HK-2 (cell line): Measurements from ENCODE around the gene TMEM225B.
"Not testable (repeated sequence)": the region's sequence is repeated elsewhere in the genome, so short reads cannot be mapped to it uniquely, and the experiment has no call there.

Experiments used
- DNase-seq: peaks from one replicate; pipeline ENCODE4 v3.0.0-alpha.2; 2018; ENCODE audit not compliant: unreplicated experiment

Gene TMEM225B, protein sequence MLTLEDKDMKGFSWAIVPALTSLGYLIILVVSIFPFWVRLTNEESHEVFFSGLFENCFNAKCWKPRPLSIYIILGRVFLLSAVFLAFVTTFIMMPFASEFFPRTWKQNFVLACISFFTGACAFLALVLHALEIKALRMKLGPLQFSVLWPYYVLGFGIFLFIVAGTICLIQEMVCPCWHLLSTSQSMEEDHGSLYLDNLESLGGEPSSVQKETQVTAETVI

DNA sequence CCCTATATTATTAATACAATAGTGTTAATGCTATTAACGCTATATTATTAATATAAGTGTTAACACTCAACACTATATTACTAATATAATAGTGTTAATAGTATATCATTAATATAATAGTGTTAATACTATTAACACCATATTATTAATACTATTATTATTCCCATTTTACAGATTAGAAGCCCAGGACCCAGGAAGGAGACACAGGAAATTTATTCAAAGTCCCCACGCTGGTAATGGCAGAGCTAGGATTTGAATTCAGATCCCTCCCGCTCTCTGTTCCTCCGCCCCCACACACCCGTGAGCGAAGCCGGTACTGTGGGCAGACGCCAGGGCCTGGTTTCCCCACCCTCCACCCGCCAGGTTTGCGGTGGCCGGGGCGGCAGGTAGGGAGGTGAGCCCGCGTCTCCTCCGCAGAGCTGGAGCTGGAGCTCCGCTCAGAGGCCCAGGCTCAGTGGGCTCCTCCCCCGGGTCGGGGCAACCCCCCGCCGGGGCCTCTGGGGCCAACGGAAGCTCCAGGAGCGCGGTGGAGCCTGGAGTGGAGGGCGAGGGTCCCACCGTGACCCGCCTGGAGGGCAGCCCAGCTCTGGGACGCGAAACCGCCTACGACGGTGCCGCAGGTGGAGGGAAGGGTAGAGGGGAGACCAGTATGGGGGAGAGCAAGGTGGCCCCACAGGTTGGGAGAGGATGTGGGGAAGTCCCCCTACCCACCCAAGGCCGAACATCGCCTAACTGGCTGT lies at the start of gene TMEM225B:
TSS of gene TMEM225B (plus strand) at position 506 of the 740 bp plus-strand sequence. CDS start 6,122 bp downstream, outside the sequence.
- DNase-seq: no peak

DNA sequence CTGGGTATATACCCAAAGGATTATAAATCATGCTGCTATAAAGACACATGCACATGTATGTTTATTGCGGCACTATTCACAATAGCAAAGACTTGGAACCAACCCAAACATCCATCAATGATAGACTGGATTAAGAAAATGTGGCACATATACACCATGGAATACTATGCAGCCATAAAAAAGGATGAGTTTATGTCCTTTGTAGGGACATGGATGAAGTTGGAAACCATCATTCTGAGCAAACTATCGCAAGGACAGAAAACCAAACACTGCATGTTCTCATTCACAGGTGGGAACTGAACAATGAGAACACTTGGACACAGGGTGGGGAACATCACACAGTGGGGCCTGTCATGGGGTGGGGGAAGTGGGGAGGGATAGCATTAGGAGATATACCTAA lies 48.5 kb upstream of the TMEM225B start:
- not testable (repeated sequence) for DNase-seq

- no peak for DNase-seq
Measured at GRCh38 chr7:99551334-99551733, 46.7 kb upstream of the TMEM225B start.

DNA sequence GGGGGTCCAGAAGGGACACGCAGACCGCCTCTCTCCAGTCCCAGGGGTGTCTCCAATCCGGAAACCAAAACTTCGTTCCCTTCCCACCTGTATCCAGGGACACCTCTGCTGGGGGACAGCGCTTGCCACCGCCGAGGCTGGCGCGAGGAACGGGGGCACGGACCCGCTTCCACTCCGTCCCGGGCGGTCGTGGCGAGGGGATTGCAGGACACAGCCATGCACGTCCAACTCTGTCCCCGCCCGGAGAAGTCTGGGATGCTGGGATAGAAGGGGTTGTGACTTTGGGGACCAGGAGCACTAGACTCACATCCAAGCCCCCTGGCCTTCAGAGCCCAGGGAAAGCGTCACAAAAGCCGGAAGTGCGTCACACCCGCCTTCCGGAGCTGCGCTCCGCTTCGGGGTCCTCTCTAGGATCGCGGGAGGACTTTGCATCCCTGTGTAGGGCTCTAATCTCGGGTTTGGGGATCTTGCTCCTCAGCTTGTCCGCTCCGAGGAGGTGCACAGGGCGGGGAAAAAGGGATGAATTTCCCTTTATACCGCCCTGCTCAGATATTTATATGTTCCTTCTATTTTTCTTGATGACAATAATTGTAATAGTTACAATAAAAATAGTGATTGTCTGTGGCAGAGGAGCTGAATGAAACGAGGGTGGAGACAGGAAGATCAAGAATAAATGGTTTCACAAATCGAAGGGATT lies 46.2 kb upstream of the TMEM225B start, which contains the start of gene FAM200A:
TSS of gene FAM200A (minus strand) at position 348 of the 697 bp plus-strand sequence. CDS start 3,707 bp downstream, outside the sequence.
- DNase-seq: peak; percentile 81

GRCh38 chr7:99553039-99553438 lies 45.0 kb upstream of the TMEM225B start:
- no peak for DNase-seq

DNA sequence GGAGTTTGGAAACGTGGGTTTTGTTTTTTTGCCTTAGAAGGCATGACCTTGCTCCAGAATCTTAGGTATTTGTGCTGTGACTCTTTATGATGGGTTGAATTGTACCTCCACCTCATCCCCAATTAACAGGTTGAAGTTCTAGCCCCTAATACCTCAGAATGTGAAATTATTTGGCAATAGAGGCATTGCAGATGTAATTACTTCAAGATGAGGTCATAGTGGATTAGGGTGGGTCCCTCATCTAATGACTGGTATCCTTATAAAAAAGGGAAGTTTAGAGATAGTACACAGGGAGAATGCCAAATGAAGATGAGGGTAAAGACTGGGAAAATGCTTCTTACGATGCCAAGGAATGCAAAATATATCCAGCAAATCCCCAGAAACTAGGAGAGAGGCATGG lies 43.1 kb upstream of the TMEM225B start:
- no peak for DNase-seq

GRCh38 chr7:99557196-99557607 lies 40.9 kb upstream of the TMEM225B start:
- DNase-seq: no peak

GRCh38 chr7:99557940-99558305 lies 40.1 kb upstream of the TMEM225B start:
- DNase-seq: no peak

- peak; percentile 86 for DNase-seq
Measured at GRCh38 chr7:99558306-99559174, 39.5 kb upstream of the TMEM225B start, which contains the start of gene ZNF655. Gene ZNF655, plus strand, starts transcription at chr7:99558642. Its CDS starts 1,918 bp downstream, at chr7:99560560.

DNA sequence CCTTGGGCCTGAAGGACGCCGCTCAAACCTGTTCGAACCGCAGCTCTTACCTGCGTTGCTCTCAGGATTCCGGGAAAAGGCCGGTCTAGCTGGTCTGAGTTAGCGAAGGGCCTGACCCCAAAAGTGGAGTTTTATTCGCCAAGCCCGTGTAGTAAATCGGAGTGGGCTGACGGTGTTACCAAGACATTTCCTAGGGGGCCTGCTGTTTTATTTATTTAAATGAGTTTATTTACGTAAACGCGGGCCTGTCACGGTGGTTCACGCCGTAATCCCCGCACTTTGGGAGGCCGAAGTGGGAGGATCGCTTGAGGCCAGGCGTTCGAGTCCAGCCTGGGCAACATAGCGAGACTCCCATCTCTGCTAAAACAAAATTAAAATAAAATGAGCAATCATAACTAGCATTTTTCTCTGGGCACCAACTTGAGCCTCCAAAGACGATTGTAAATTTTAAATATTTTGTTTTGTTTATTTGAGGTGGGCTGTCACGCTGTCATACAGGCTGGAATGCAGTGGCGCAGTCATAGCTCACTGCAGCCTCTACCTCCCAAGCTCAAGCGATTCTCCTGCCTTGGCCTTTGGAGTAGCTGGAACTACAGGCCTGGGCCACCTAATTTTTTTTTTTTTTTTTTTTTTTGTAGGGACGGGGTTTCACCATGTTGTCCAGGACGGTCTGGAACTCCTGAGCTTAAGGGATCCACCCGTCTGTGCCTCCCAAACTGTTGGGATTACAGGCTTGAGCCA lies 38.7 kb upstream of the TMEM225B start:
- DNase-seq: no peak

DNA sequence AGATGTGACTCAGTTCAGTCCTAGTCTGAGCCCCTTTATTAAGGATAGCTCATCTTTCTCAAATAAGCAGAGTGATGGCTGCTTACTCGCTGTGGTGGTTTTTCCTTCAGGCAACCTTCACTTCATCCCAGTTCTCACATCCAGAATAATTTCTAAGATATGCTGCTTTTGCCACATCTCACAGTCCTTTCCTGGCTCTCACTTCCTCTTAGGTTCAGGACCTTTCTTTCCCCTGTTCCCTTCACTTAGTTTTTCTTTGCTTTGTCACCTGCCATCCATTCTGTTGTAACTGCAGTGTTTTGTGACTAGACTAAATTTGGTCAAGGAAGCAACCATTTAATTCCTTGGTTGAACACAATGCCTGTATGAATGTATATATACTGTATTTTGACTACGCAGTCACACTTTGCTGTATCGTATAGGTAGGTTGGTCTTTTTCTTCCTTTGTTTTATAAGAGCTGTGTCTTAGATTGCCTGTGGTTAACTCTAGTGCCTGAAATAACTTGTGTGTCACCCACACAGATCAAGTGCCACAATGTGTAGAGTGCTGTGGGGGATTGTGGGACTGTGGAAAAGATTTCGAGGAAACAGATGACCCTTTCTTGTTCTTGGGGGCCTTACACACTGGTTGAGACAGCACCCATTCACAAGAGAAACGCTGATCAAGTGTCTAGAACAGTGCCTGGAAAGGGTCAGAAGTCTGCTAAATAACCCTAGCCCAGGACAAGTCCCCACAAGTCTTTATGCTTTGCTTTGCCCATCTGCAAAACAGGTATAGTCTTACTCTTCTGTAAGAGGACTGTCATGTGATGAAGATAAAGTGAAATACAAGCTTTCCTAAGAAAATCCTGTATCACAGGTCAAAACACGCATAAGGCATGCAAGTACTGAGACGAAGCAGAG lies 37.0 kb upstream of the TMEM225B start:
- DNase-seq: no peak

GRCh38 chr7:99561737-99562051 lies 36.4 kb upstream of the TMEM225B start:
- DNase-seq: no peak

- DNase-seq: no peak
Measured at GRCh38 chr7:99562114-99562784, 35.8 kb upstream of the TMEM225B start.

DNA sequence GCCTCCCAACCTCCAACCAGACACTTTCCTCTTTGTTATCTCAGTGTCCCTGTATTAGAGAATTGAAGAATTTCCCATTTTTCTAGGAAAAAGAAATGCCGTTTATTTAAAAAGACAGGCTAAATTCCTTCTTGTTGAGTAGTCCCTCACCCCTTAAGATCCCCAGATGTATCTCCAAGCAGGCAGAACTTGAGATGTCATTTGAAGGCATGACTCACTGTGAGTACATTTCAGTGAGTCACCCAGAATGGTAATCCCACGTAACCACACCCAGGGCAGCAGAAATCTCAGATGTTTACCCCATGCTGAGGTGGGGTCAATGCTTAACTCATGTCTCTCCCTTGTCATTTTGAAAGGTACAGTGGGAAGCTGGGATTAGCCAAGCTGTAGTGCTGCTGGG lies 35.2 kb upstream of the TMEM225B start:
- DNase-seq: peak; percentile 75

GRCh38 chr7:99563650-99564049 lies 34.4 kb upstream of the TMEM225B start:
- DNase-seq: peak; percentile 47

GRCh38 chr7:99568770-99569169 lies 29.3 kb upstream of the TMEM225B start:
- not testable (repeated sequence) for DNase-seq

GRCh38 chr7:99571768-99572167 lies 26.3 kb upstream of the TMEM225B start:
- DNase-seq: no peak

GRCh38 chr7:99573257-99573656 lies 24.8 kb upstream of the TMEM225B start:
- no peak for DNase-seq

GRCh38 chr7:99576251-99576650 lies 21.8 kb upstream of the TMEM225B start:
- DNase-seq: no peak
